MM.1S (cell line): Measurements from ENCODE around the gene EGLN3.

Experiments
- CTCF ChIP-seq: fragments of 300-600 bp; sonication (generic); IDR thresholded peaks from 2 replicates; pipeline ENCODE4 v1.5.1; 2016; ENCODE audit warnings: antibody characterized with exemption, low read length, mixed read lengths
- EZH2 ChIP-seq: fragments of 300-600 bp; sonication (generic); optimal IDR thresholded peaks from 2 replicates; pipeline ENCODE3; 2017; ENCODE audit warnings: low read depth, mild to moderate bottlenecking, antibody characterized with exemption, low read length, mixed read lengths
- EZH2phosphoT487 ChIP-seq: fragments of 300-600 bp; sonication (generic); IDR thresholded peaks from 2 replicates; pipeline ENCODE4 v1.6.1; 2018; ENCODE audit warnings: antibody characterized with exemption, low read length

DNA sequence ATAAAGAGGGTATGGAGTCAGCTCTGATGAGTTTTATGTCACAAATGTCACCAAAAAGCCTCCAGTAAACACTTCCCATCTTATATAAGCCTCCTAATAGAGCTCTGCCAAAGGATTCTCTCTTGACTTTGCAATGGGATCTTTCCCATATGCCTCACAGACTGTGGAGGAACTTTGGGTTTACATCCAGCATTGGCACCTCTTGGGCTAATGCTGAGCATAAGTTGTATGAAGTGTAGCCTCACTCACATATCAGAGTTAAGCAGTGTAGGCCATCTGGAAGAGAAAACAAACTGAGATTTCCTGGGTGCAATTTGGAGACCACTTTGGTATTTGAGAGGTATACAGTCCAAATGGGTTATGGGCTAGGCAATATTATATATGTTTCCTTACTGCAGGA, 24.9 kb downstream of the EGLN3 start:
- TF ChIP-seq EZH2 = no peak
- no peak for TF ChIP-seq CTCF
- TF ChIP-seq EZH2phosphoT487 = no peak
